ENCODE data around the gene MAP3K9.
A peak's percentile ranks its signal among the peaks of the same experiment; 100 is the strongest.
"Not testable (repeated sequence)": the region's sequence is repeated elsewhere in the genome, so short reads cannot be mapped to it uniquely, and the experiment has no call there.

The MAP3K9 gene

GRCh38 chr14:70718383-70719118 lies 90.8 kb downstream of the MAP3K9 start:
- DNase-seq = no peak

DNA sequence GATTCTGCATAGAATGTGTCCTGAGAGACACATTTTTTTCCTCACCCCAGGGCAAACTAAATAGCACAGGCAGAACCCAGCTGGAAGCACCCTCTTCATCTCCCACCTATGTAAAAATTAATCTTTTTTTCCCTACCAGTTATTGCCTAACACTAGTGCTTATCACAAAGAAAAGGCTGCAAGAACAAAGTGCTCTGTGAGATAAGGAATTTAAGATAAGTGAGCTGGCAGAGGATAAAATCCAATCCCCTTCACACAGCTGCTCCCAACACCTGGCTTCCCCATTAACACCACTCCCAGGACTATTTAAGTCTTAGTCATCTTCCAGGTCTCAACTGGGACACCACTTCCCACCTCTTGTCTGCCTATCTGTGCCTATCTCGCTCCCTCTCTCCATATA lies 92.4 kb downstream of the MAP3K9 start:
- no peak for DNase-seq

GRCh38 chr14:70716483-70716882 lies 92.8 kb downstream of the MAP3K9 start:
- DNase-seq = no peak

DNA sequence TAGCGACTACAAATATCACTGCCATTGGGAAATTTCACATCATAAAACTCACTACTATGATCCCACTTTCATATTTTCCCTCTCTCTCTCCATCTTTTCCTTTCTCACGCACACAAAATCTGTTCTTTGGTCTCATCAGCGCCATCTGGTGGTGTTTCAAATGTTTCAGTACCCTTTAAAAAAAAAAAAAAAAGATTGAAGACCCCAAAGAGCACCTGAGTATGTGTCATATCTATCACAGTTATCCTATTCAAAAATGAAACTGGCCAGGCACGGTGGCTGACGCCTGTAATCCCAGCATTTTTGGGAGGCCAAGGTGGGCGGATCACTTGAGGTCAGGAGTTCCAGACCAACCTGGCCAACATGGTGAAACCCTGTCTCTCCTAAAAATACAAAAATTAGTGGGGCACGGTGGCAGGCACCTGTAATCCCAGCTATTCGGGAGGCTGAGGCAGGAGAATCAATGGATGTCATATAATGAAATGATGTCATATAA lies 95.2 kb downstream of the MAP3K9 start:
- DNase-seq = peak; percentile 26

DNA sequence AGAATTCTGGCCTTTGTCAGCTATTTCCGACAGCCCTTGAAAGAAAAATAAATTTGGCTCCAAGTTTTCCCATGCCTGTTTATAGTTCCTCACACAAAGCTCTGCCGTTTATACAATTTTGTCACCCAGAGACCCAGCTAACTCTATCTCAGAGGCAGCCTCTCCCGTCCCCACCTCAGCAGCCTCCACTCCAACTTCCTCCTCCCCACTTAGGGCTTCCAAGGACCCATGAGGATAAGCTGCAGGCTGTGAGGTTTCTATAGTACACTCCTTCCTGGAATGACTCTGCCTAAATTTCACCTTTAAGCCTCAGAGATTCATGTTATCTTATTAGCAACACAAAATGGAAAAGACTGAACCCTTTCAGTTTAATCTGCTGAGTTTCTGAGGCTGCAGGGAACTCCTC lies 95.8 kb downstream of the MAP3K9 start:
- no peak for DNase-seq

- DNase-seq = no peak
These were observed 96.2 kb downstream of the MAP3K9 start for GRCh38 chr14:70713096-70713495.

- no peak for DNase-seq
These were observed 97.9 kb downstream of the MAP3K9 start for GRCh38 chr14:70711451-70711850.

GRCh38 chr14:70709726-70710382 lies 99.5 kb downstream of the MAP3K9 start:
- DNase-seq = no peak

DNA sequence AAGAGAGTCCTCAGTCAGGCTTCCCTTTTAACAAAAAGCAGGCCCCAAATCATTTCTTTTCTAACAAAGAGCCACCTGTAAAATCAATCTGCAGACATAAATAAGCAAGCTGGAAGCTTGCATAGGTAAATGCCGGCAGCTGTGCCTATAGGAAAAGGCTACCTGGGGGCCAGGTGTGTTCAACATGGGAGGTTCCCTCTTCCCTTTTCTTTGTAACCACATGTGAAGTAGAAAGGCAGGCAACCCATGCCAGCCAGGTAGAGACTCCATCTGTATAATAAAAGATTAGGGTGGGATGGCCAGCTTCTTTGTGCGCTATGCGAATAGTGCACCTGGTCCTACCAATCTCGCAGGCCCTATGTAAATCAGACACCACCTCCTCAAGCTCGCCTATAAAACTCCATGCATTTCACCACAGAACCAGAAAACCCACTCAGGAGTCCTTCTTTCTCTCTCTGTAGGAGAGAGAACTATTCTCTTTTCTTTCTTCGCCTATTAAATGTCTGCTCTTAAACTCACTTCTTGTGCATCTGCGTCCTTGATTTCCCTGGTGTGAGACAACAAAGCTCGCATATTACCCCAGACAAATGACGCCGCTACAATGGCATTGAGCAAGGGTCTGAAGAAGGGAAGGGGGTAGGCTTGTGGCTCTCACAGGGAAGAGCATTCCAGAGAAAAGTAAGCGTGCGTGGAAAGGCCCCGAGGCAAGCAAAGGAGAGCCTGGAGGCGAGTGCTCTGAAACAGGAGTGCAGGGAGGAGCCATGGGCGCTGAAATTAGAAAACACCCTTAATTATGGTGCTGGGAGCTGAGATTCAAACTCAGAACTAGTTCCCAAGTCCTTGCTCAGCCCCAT lies 100.4 kb downstream of the MAP3K9 start:
- DNase-seq = no peak

- peak; percentile 42 for DNase-seq
These were observed 101.9 kb downstream of the MAP3K9 start for GRCh38 chr14:70707138-70708038.

DNA sequence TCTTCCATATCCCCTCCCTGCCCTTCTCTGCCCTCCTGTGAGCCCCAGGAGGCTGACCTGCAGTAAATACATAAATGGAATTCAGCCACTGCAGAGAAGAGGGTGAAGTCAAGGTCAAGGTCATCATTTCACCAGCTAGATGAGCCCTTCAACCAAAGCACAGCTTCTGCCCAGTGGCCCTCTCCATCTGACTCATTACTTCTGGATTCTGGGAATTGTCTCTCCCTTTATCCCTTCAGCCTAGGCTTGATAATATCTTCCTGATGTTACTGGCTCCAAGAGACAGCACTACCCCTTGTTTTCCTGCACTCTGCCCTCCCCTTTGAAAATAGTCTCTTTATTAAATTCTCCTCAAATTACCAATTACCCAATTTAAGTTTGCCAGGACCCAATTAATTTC lies 103.1 kb downstream of the MAP3K9 start:
- no peak for DNase-seq

- DNase-seq = no peak
These were observed 104.4 kb downstream of the MAP3K9 start for GRCh38 chr14:70704960-70705359.

- not testable (repeated sequence) for DNase-seq
These were observed 105.6 kb downstream of the MAP3K9 start for GRCh38 chr14:70703621-70704168.

DNA sequence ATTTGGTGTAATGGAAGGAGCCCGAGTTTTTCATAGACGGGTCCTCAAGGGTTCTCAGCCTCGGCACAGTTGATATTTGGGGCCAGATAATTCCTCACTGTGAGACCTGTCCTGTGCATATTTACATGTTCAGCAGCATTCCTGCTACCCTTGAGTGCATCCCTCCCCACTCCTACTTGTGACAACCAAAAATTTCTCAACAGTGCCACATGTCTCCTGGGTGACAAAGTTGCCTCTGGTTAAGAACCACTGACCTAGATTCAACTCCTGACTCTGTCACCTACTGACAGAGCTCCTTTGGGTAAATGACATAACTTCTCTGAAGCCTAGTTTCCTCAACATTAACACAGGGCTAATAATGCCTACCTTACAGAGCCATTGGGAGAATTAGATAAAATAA lies 107.2 kb downstream of the MAP3K9 start:
- DNase-seq = no peak

DNA sequence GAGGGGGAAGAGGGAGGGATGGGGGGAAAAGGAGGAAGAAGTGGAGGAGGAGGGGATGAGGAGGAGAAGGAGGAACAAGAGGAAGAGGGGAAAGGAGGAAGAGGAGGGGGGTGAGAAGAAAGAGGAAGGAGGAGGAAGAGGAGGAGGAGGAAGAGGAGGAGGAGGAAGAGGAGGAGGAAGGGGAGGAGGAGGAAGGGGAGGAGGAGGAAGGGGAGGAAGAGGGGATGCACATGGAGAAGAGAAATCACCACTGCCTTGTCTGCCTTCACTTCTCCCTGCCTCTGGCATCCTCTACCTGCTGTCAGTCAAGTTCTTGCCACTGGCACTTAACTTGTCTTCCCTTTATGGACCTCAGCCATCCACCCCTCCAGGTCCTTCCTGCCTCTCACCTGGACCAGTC lies 107.7 kb downstream of the MAP3K9 start:
- no peak for DNase-seq

DNA sequence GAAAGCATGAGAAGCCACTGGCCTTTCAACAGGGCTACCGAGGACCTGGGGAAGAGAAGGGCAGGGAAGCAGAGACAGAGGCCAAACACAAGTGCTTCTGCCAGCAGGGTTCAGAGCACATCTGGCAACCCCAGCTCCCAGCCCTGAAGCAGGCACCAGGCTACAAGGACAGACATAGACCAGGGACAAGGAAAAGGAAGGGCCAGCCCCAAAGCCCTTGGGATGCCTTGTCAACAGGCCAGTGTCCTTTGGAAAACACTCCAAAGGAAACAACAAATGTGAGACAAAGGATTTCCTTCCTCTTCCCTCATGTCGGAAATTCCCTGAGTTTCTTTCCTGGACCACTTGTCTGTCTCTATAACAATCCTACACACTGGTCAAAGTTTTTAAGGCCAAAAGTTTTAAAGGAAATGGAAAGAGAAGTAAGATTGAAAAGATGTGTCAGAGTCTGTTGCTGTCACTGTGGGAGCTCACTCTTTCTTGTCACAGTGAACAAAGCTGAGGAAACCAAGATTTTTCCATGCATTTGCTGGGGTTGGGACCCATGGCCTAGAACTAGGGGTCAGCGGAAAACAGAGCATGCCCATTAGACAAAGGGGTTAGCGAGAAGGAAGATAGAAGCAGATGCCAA lies 108.2 kb downstream of the MAP3K9 start:
- no peak for DNase-seq

DNA sequence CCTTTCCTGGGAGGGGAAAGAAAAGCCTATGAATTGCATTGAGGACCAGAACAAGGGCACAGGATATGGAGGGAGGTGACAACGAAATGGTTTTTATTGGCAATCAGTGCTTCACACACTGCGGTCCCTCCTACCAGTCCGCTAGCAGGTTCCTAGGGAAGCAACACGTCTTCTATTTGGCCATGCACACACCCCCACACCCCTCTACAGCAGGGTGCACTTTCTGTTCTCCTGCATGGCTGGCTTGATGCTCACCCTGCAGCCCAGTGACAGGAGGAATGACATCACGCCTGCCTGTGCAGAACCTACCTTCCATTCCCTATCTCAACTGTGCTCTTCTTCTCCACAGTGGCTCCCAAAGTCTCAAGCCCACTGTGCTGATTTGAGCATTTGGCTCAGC lies 109.7 kb downstream of the MAP3K9 start:
- DNase-seq = no peak

DNA sequence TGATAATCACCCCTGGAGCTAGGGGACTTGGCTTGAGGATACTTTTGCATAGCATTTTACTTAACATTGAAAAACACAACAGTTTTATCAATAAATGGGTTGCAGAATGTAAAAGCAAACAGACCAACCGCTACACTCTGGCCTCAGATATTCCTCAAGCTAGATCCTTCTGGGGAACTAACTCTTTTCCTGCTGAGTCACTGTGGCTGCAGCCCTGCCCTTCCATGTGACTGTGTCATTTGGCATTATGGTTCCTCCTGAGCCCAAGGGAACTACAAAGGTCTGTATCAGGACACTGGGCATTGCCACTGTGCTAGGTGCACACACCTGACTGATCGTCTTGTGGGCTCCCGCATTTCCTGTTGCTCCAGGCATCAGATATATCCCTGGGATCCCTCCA lies 111.0 kb downstream of the MAP3K9 start:
- DNase-seq = peak; percentile 11

- DNase-seq = no peak
These were observed 111.6 kb downstream of the MAP3K9 start for GRCh38 chr14:70697701-70698100.

- no peak for DNase-seq
These were observed 113.3 kb downstream of the MAP3K9 start for GRCh38 chr14:70696026-70696425.

- DNase-seq = no peak
These were observed 117.1 kb downstream of the MAP3K9 start for GRCh38 chr14:70692210-70692609.

Data from HCEC 1CT (cell line).